SK-N-SH (cell line): ENCODE data around the gene DONSON. TPM values are rescaled to one million over a fixed set of nuclear protein-coding genes. Genes with fewer than 3 reads are reported as not detected.

Experiments used
- CTCF ChIA-PET: fragments of 300-600, 350-600 bp; formaldehyde crosslinking; extraction: SDS; loops from one replicate; lab custom pipeline; 2021; lab: Yijun Ruan, JAX
- POLR2A ChIA-PET: fragments of 350-600 bp; sonication (Branson Sonifier 250); formaldehyde crosslinking; extraction: SDS; loops from one replicate; lab custom pipeline; 2020; ENCODE audit warnings: antibody characterized with exemption, inconsistent platforms; lab: Yijun Ruan, JAX
- DNase-seq: peaks from one replicate; pipeline ENCODE4 v3.0.0; 2012
- H2AFZ ChIP-seq: fragments of 200-600 bp; sonication (generic); 2 replicates; pipeline ENCODE4 v1.8.1; 2016; ENCODE audit warnings: antibody characterized with exemption, mild to moderate bottlenecking, low read depth
- H3F3A ChIP-seq: fragments of 200-600 bp; sonication (generic); replicated peaks from 2 replicates; pipeline ENCODE3; 2016; ENCODE audit warnings: antibody characterized with exemption, mild to moderate bottlenecking; ENCODE audit not compliant: insufficient read depth
- H3K27ac ChIP-seq, 2 experiments: fragments of 200-500 bp in 1 of 2; fragments of 200-600 bp in 1 of 2; sonication (Bioruptor generic) in 1 of 2; sonication (generic), shearing (Covaris generic) in 1 of 2; 2 replicates each; pipeline versions ENCODE4 v1.5.1 to v1.6.1; 2014 to 2016; ENCODE audit warnings: low read depth in 2 of 2, inconsistent platforms in 1 of 2, low read length in 1 of 2, mild to moderate bottlenecking in 1 of 2, mixed read lengths in 1 of 2
- H3K27me3 ChIP-seq: fragments of 200-600 bp; sonication (generic), shearing (Covaris generic); 2 replicates; pipeline ENCODE4 v1.6.1; 2016; ENCODE audit warnings: mixed run types; ENCODE audit not compliant: insufficient read depth
- H3K36me3 ChIP-seq, 2 experiments: fragments of 200-500 bp in 1 of 2; fragments of 200-600 bp in 1 of 2; sonication (Bioruptor generic) in 1 of 2; sonication (generic) in 1 of 2; replicated peaks in 1 of 2; 2 replicates each; pipeline versions ENCODE3 to v1.5.1; 2014 to 2016; ENCODE audit warnings: low read length in 1 of 2, mild to moderate bottlenecking in 1 of 2; ENCODE audit not compliant: insufficient read depth in 2 of 2, control insufficient read depth in 1 of 2
- H3K4me1 ChIP-seq, 2 experiments: fragments of 200-500 bp in 1 of 2; fragments of 200-600 bp in 1 of 2; sonication (Bioruptor generic) in 1 of 2; sonication (generic), shearing (Covaris generic) in 1 of 2; 2 replicates each; pipeline versions ENCODE4 v1.5.1 to v1.6.1; 2014 to 2016; ENCODE audit warnings: low read depth in 1 of 2, low read length in 1 of 2, mixed run types in 1 of 2; ENCODE audit not compliant: insufficient read depth in 2 of 2, control insufficient read depth in 1 of 2
- H3K4me2 ChIP-seq: fragments of 200-600 bp; sonication (generic), shearing (Covaris generic); 2 replicates; pipeline ENCODE4 v1.6.1; 2017; ENCODE audit warnings: mixed run types
- H3K4me3 ChIP-seq, 2 experiments: fragments of 200-500 bp in 1 of 2; fragments of 200-600 bp in 1 of 2; sonication (Bioruptor generic) in 1 of 2; sonication (generic), shearing (Covaris generic) in 1 of 2; 2 replicates each; pipeline versions ENCODE4 v1.5.1 to v1.8.1; 2014 to 2016; ENCODE audit warnings: low read depth in 2 of 2, inconsistent platforms in 1 of 2, low read length in 1 of 2, mild to moderate bottlenecking in 1 of 2, mixed read lengths in 1 of 2, moderate library complexity in 1 of 2
- H3K79me2 ChIP-seq: fragments of 200-600 bp; sonication (generic); 2 replicates; pipeline ENCODE4 v1.8.1; 2017; ENCODE audit warnings: mild to moderate bottlenecking; ENCODE audit not compliant: insufficient read depth
- H3K9ac ChIP-seq: fragments of 200-600 bp; sonication (generic); 2 replicates; pipeline ENCODE4 v1.6.1; 2017; ENCODE audit warnings: mixed run types
- H3K9me2 ChIP-seq: fragments of 200-600 bp; sonication (generic); 2 replicates; pipeline ENCODE4 v1.6.1; 2017; ENCODE audit warnings: mixed run types
- H3K9me3 ChIP-seq: fragments of 200-600 bp; sonication (generic); 2 replicates; pipeline ENCODE4 v1.6.1; 2017; ENCODE audit warnings: mixed run types, mild to moderate bottlenecking, moderate library complexity
- H4K20me1 ChIP-seq: fragments of 200-600 bp; sonication (generic); 2 replicates; pipeline ENCODE4 v1.6.1; 2017; ENCODE audit warnings: mild to moderate bottlenecking, mixed run types; ENCODE audit not compliant: insufficient read depth
- ELF1 ChIP-seq: IDR thresholded peaks from 2 replicates; pipeline ENCODE4 v1.4.0; 2012
- EP300 ChIP-seq, 2 experiments: IDR thresholded peaks; 2 replicates each; pipeline versions ENCODE4 v1.4.0 to v1.6.1; 2012; ENCODE audit warnings: borderline replicate concordance in 1 of 2, low read depth in 1 of 2, low read length in 1 of 2
- GATA2 ChIP-seq: sonication (generic); formaldehyde crosslinking; IDR thresholded peaks from 2 replicates; pipeline ENCODE4 v1.5.0; 2020; ENCODE audit warnings: mild to moderate bottlenecking, missing genetic modification reagents
- SIN3A ChIP-seq: IDR thresholded peaks from 2 replicates; pipeline ENCODE4 v1.6.1; 2012; ENCODE audit warnings: low read depth, mild to moderate bottlenecking, low read length, moderate library complexity, borderline replicate concordance
- TAF1 ChIP-seq: IDR thresholded peaks from 2 replicates; pipeline ENCODE4 v1.6.1; 2012; ENCODE audit warnings: low read depth, mild to moderate bottlenecking, low read length, moderate library complexity, borderline replicate concordance
- TCF12 ChIP-seq: IDR thresholded peaks from 2 replicates; pipeline ENCODE4 v1.4.0; 2012
- YY1 ChIP-seq: IDR thresholded peaks from 2 replicates; pipeline ENCODE4 v1.4.0; 2012; ENCODE audit warnings: low read depth, mild to moderate bottlenecking
- WGBS: methylation state at CpG from one replicate; pipeline ENCODE4 v1.1.6; 2017; ENCODE audit warnings: low lambda C conversion rate; 5-methylcytosine and 5-hydroxymethylcytosine counted together
- polyA plus RNA-seq, 3 experiments: library from polyadenylated mRNA; depleted of rRNA; stranded (reverse); fragments of >200 nt; gene quantifications; 2 replicates each; pipeline ENCODE4 v1.2.3, GENCODE V29; 2012
- TF ChIP-seq, protein P1 (sequence below): fragments of 150-350 bp; IDR thresholded peaks from 2 replicates; pipeline ENCODE4 v1.6.1; 2016; ENCODE audit warnings: mild to moderate bottlenecking, low read depth, low read length
- TF ChIP-seq, protein P2 (sequence below): IDR thresholded peaks from 2 replicates; pipeline ENCODE4 v1.4.0; 2012; ENCODE audit warnings: low read depth
- TF ChIP-seq, protein P3 (sequence below): IDR thresholded peaks from 2 replicates; pipeline ENCODE4; 2012
- TF ChIP-seq, protein P4 (sequence below): IDR thresholded peaks from 2 replicates; pipeline ENCODE4 v1.4.0; 2012; ENCODE audit warnings: low read depth, borderline replicate concordance

The DONSON gene
- polyA plus RNA-seq, 1 of the 3 experiments (the other 2 are of a cell fraction): 17.3 TPM

DNA sequence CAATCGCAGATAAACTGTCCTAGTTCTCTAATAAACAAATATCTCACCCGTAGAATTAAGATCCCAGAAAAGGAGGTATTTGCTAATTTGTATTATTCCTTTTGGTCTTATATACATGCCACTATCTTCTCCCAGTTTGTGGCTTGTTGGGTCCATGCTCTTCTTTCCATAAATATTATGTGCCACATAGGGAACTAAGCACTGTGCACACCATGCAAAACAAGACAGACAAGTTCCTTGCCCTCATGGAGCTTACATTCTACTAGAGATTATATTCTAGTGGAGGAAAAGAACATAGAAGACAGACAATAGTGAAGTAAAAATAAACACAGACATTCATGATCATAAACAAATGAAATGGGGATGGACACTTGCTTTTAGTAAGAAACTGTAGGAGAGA lies 51.3 kb downstream of the DONSON start:
- peaks cover 60 to 64% of the 10 kb centered on the region in 2 experiments for H3K36me3 ChIP-seq
- H3K79me2 ChIP-seq: peaks cover 62% of the 10 kb centered on the region
- POLR2A ChIA-PET: no interaction called here

DNA sequence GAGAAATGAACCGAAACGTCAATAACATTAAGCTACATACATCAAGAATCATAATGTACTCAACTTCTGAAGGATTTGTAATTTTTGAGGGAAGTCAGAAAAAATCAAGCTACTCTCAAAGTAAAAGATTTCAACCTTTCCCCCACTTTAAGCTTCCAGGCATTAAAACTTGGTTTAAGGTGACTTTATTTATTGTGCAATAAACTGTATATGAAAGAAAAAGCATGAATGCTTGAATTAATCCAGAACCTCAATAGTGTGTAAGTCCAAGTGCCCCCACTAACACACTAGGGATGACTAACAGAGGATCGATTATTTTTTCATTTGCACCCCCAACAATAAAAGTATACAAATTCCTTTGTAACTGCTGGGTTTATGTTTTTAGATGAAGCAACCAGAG lies 57.5 kb downstream of the DONSON start:
- H3F3A ChIP-seq: peaks cover 8% of the 10 kb centered on the region
- H3K36me3 ChIP-seq: peaks cover 84 to 98% of the 10 kb centered on the region in 2 experiments
- H4K20me1 ChIP-seq: no peaks in the 10 kb centered on the region
- no peak overlapping the region for H2AFZ ChIP-seq
- WGBS: 93% methylated on average over 3 of the region's 3 CpGs
- ChIA-PET POLR2A (no interaction called here), CTCF (interaction anchor here (0.9 to 1.0 kb wide), 2 partner anchors 14 to 75 kb away, joined by 3 to 5 read pairs; no protein-coding TSS in a partner anchor)
- no peak overlapping the region for H3K4me2 ChIP-seq
- no peak overlapping the region for H3K4me3 ChIP-seq
- H3K27ac ChIP-seq: no peak overlapping the region
- H3K79me2 ChIP-seq: peaks cover 15% of the 10 kb centered on the region; the same call in 1 of the 2 replicates
- H3K4me1 ChIP-seq: no peaks in the 10 kb centered on the region
- H3K9me2 ChIP-seq: no peaks in the 10 kb centered on the region
- no peak for TF ChIP-seq TCF12
- TF ChIP-seq EP300 (IDR thresholded peaks at IDR 0.05; ENCODE audit: borderline replicate concordance in 1 of 2, low read depth in 1 of 2, low read length in 1 of 2): no peak
- TF ChIP-seq, protein P1, sequence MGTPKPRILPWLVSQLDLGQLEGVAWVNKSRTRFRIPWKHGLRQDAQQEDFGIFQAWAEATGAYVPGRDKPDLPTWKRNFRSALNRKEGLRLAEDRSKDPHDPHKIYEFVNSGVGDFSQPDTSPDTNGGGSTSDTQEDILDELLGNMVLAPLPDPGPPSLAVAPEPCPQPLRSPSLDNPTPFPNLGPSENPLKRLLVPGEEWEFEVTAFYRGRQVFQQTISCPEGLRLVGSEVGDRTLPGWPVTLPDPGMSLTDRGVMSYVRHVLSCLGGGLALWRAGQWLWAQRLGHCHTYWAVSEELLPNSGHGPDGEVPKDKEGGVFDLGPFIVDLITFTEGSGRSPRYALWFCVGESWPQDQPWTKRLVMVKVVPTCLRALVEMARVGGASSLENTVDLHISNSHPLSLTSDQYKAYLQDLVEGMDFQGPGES: no peak
- no peak for TF ChIP-seq ELF1
- no peak for TF ChIP-seq GATA2
- TF ChIP-seq, protein P2, sequence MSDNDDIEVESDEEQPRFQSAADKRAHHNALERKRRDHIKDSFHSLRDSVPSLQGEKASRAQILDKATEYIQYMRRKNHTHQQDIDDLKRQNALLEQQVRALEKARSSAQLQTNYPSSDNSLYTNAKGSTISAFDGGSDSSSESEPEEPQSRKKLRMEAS: no peak
- no peak for TF ChIP-seq SIN3A
- no peak for TF ChIP-seq TAF1
- DNase-seq: no peak
- H3K9ac ChIP-seq: no peak overlapping the region
- no peaks in the 10 kb centered on the region for H3K9me3 ChIP-seq
- no peaks in the 10 kb centered on the region for H3K27me3 ChIP-seq

More for the DNA sequence above, 51.3 kb downstream of the DONSON start:
- Histone ChIP-seq H3K27me3 (no peaks in the 10 kb centered on the region), H3F3A (peaks cover 17% of the 10 kb centered on the region), H3K9me2 (no peaks in the 10 kb centered on the region), H3K9ac (no peak overlapping the region), H3K27ac (no peak overlapping the region), H3K4me3 (no peak overlapping the region), H3K4me2 (no peak overlapping the region), H3K9me3 (no peaks in the 10 kb centered on the region), H4K20me1 (no peaks in the 10 kb centered on the region), H3K4me1 (no peaks in the 10 kb centered on the region; a peak in 1 of 4 replicates), H2AFZ (no peak overlapping the region)
- no peak for TF ChIP-seq YY1
- TF ChIP-seq, protein P3, sequence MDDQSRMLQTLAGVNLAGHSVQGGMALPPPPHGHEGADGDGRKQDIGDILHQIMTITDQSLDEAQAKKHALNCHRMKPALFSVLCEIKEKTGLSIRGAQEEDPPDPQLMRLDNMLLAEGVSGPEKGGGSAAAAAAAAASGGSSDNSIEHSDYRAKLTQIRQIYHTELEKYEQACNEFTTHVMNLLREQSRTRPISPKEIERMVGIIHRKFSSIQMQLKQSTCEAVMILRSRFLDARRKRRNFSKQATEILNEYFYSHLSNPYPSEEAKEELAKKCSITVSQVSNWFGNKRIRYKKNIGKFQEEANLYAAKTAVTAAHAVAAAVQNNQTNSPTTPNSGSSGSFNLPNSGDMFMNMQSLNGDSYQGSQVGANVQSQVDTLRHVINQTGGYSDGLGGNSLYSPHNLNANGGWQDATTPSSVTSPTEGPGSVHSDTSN: no peak
- TF ChIP-seq, protein P4, sequence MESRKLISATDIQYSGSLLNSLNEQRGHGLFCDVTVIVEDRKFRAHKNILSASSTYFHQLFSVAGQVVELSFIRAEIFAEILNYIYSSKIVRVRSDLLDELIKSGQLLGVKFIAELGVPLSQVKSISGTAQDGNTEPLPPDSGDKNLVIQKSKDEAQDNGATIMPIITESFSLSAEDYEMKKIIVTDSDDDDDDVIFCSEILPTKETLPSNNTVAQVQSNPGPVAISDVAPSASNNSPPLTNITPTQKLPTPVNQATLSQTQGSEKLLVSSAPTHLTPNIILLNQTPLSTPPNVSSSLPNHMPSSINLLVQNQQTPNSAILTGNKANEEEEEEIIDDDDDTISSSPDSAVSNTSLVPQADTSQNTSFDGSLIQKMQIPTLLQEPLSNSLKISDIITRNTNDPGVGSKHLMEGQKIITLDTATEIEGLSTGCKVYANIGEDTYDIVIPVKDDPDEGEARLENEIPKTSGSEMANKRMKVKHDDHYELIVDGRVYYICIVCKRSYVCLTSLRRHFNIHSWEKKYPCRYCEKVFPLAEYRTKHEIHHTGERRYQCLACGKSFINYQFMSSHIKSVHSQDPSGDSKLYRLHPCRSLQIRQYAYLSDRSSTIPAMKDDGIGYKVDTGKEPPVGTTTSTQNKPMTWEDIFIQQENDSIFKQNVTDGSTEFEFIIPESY: no peak
- TF ChIP-seq, protein P1: no peak
- WGBS: 100% methylated on average over 2 of the region's 2 CpGs
- no peak for DNase-seq
- CTCF ChIA-PET: interaction anchor here (1.5 kb wide), 1 partner anchor 69 kb away, joined by 5 read pairs; no protein-coding TSS in a partner anchor

Other genes starting within 250 kb of the DONSON start
- gene IFNGR2, start 185.3 kb downstream of the DONSON start, polyA plus RNA-seq (2012; rRNA removed): 92.4 and 126 TPM in 2 replicates
- 27.3 and 41.3 TPM in 2 replicates for gene TMEM50B, start 108.7 kb downstream of the DONSON start, polyA plus RNA-seq (2012; rRNA removed)
- gene DNAJC28, start 97.0 kb downstream of the DONSON start, polyA plus RNA-seq (2012; rRNA removed): 0.58 and 0.88 TPM in 2 replicates
- gene GART, start 46.6 kb downstream of the DONSON start, polyA plus RNA-seq (2012; rRNA removed): 17.3 and 26.8 TPM in 2 replicates
- gene SON, start 45.6 kb downstream of the DONSON start, polyA plus RNA-seq (2012; rRNA removed): 45.9 and 57.4 TPM in 2 replicates
- gene CRYZL1, start 53.1 kb upstream of the DONSON start, polyA plus RNA-seq (2012; rRNA removed): 26.3 and 45.9 TPM in 2 replicates
- gene ITSN1, start 53.8 kb upstream of the DONSON start, polyA plus RNA-seq (2012; rRNA removed): 27.8 and 31.3 TPM in 2 replicates